AG04449 (cell line): ENCODE results near the gene KLF15.

ENCODE experiments used
- CTCF ChIA-PET: fragments of 350-600 bp; formaldehyde crosslinking; extraction: SDS; loops from one replicate; lab custom pipeline; 2021; ENCODE audit warnings: antibody characterized with exemption; lab: Yijun Ruan, JAX
- POLR2A ChIA-PET: fragments of 400-600, 350-600 bp; formaldehyde crosslinking; extraction: SDS; loops from one replicate; lab custom pipeline; 2020; ENCODE audit warnings: antibody characterized with exemption, inconsistent platforms; lab: Yijun Ruan, JAX
- DNase-seq: peaks from one replicate; pipeline ENCODE4 v3.0.0-alpha.2; 2010; ENCODE audit warnings: low read depth, low spot score
- H3K4me3 ChIP-seq: 2 replicates; pipeline ENCODE4 v1.5.1; 2011; ENCODE audit warnings: low read depth, mild to moderate bottlenecking, control low read depth, low read length
- TF ChIP-seq, protein P1 (sequence below): IDR thresholded peaks from one replicate; pipeline ENCODE4 v1.5.1; 2011; ENCODE audit warnings: mild to moderate bottlenecking, moderate library complexity, low read length, control low read depth, inconsistent platforms; ENCODE audit not compliant: insufficient read depth; ENCODE audit errors: missing control alignments

The KLF15 gene

DNA sequence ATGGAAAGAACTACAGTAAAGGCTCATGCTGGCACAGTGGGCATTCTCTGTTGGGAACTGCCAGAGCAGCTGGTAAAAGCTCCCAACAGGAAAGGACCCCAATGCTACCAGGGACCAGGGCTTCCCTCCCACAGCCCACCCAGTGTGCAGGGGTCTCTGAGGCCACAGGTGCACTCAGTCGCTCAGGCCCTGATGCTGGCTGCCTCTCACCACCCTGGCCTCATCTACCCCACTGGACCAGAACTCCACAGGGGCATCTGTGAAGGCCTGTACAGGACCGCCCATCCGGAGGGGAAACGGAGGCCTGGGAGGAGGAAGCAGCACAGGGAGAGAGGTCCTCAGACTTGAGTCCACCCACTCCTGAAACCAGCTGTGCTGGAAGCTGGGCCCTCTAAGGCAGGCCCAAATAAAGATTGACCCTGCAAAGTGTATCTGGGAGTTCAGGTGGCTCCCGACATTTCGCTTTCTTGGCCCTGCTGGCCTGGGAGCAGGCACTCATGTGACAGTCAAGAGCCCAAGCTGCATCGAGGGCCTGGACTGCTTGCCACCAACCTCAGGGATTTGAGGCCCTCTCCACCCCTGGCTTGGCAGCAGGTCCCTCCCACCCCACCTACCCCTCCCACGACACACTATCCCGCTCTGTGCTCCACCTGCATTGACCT lies 12.7 kb downstream of the KLF15 start:
- DNase-seq: no peak
- H3K4me3 ChIP-seq: no peak overlapping the region
- POLR2A ChIA-PET: interaction anchor here (0.7 kb wide), 1 partner anchor 159 kb away, joined by 3 read pairs; no protein-coding TSS in a partner anchor
- CTCF ChIA-PET: no interaction called here
- TF ChIP-seq, protein P1, sequence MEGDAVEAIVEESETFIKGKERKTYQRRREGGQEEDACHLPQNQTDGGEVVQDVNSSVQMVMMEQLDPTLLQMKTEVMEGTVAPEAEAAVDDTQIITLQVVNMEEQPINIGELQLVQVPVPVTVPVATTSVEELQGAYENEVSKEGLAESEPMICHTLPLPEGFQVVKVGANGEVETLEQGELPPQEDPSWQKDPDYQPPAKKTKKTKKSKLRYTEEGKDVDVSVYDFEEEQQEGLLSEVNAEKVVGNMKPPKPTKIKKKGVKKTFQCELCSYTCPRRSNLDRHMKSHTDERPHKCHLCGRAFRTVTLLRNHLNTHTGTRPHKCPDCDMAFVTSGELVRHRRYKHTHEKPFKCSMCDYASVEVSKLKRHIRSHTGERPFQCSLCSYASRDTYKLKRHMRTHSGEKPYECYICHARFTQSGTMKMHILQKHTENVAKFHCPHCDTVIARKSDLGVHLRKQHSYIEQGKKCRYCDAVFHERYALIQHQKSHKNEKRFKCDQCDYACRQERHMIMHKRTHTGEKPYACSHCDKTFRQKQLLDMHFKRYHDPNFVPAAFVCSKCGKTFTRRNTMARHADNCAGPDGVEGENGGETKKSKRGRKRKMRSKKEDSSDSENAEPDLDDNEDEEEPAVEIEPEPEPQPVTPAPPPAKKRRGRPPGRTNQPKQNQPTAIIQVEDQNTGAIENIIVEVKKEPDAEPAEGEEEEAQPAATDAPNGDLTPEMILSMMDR: no peak

GRCh38 chr3:126343649-126344035 lies 13.6 kb downstream of the KLF15 start:
- TF ChIP-seq, protein P1: no peak
- no peak for DNase-seq
- CTCF ChIA-PET: interaction anchor here (0.8 kb wide), 1 partner anchor 97 kb away, joined by 3 read pairs; no protein-coding TSS in a partner anchor
- POLR2A ChIA-PET: interaction anchor here (0.7 kb wide), 1 partner anchor 159 kb away, joined by 3 read pairs; no protein-coding TSS in a partner anchor
- H3K4me3 ChIP-seq: no peak overlapping the region

DNA sequence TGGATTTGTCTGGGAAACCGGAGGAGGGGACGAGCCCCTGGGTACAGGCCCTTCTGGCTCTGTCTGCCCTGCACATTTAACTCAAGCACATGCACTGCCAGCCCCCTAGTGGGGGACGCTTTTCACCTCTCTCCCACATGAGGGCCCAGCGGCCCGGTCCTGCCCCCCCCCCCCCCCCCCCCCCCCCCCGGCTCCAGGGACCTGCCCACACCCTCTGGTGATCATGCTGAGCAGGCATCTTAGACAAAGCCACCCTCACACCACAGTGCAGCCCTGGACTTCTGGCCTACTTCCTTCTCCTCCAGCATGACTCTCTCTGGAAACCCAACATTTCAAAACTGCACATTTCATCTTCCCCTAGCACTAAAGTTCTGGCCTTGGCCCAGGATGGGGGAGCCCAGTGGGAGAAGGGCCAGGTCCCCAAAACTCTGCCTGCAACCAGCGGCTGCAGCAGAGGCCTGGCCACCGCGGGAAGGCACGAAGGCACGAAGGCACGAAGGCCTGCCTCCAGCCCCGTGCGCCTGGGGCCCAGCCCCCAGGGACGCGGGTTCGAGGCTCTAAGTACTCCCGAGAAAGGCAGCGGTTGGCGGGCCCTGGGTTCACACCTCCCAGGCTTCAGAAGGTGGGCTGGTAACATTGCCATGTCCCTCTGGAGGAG lies 14.1 kb downstream of the KLF15 start:
- no peak overlapping the region for H3K4me3 ChIP-seq
- CTCF ChIA-PET: interaction anchor here (0.8 kb wide), 1 partner anchor 96 kb away, joined by 3 read pairs; no protein-coding TSS in a partner anchor
- POLR2A ChIA-PET: no interaction called here
- no peak for DNase-seq
- TF ChIP-seq, protein P1: no peak

DNA sequence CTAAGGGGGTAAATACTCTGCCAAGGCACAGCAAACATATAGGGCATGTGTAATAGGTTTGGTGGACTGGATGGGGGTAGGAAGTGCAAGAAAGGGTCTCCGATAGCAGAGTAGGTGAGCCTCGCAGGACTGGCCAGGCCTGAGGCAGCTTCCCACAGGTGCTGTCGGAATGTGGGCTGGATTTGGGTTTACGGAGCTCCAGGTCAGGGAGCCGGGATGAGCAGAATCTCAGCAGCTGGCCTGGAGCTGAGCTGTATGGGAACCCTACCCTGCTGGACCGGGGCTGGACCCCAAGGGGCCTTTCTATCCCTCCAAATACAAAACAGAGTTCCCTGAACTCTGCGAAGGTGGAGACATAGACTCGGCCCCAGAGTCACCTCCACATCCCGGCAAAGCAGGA lies 15.0 kb downstream of the KLF15 start:
- no peak for DNase-seq
- ChIA-PET CTCF (no interaction called here), POLR2A (no interaction called here)

DNA sequence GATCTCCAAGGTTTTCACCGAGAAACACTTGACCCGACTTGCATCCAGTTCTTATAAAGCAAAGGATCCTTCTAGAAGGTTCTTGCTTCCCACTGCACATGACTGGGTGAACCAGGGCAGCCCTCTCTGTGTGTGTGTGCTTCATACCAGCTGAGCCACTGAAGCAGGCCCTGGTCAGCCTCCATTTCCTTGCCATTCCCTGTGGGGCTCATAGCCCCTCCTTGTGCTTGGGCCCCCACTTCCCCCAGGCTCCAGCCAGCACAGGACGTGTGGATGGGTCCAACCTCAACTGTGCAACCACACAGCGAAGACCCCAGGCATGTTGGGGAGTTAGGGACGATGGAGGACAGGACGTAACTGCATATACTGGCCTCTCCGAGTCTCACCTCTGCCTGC lies 15.5 kb downstream of the KLF15 start:
- TF ChIP-seq, protein P1: no peak
- no peak overlapping the region for H3K4me3 ChIP-seq
- ChIA-PET POLR2A (no interaction called here), CTCF (no interaction called here)
- DNase-seq: no peak

More for the DNA sequence above, 15.0 kb downstream of the KLF15 start:
- H3K4me3 ChIP-seq: no peak overlapping the region
- TF ChIP-seq, protein P1: no peak
